Testis (tissue), 2 donors: ENCODE results near the gene SLC4A5.

Experiments
- POLR2A ChIP-seq: fragments of 450-650 bp; IDR thresholded peaks from one replicate; pipeline ENCODE4 v1.6.1; 2017; ENCODE audit warnings: antibody characterized with exemption, mild to moderate bottlenecking, moderate library complexity
- TF ChIP-seq, protein P1 (sequence below), 3 experiments: fragments of 450-650 bp in 2 of 3; fragments of 200-600 bp in 1 of 3; sonication (generic) in 1 of 3; IDR thresholded peaks; one replicate each; pipeline ENCODE4 v1.5.1; 2016 to 2019; ENCODE audit warnings: antibody characterized with exemption in 3 of 3, mild to moderate bottlenecking in 2 of 3, moderate library complexity in 1 of 3

DNA sequence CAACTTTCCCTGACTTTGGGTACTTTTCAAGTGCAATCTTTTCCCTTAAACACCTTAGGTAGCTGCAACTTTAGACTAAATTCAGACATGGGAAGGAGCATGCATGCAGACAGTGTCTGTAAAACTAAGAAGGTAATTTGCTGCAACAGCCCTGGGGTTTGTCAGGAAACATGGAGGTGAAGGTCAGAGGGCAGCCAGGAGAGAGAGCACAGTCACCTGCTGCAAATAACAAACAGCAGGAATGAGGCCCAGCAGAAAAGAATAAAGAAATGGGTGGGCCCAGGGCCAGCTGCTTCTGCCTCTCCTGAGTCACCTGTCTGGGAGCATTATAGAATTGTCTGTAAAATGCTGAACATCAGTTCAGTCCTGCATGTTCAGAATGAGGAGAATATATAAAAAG is 109.6 kb downstream of the SLC4A5 start:
- TF ChIP-seq, protein P1, sequence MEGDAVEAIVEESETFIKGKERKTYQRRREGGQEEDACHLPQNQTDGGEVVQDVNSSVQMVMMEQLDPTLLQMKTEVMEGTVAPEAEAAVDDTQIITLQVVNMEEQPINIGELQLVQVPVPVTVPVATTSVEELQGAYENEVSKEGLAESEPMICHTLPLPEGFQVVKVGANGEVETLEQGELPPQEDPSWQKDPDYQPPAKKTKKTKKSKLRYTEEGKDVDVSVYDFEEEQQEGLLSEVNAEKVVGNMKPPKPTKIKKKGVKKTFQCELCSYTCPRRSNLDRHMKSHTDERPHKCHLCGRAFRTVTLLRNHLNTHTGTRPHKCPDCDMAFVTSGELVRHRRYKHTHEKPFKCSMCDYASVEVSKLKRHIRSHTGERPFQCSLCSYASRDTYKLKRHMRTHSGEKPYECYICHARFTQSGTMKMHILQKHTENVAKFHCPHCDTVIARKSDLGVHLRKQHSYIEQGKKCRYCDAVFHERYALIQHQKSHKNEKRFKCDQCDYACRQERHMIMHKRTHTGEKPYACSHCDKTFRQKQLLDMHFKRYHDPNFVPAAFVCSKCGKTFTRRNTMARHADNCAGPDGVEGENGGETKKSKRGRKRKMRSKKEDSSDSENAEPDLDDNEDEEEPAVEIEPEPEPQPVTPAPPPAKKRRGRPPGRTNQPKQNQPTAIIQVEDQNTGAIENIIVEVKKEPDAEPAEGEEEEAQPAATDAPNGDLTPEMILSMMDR (IDR thresholded peaks at IDR 0.05) = no peak
- TF ChIP-seq POLR2A = no peak
